GM20000 (cell line): ENCODE results near the gene RPL31.

ENCODE experiments used
- DNase-seq: peaks from one replicate; pipeline ENCODE4 v3.0.0; 2012; ENCODE audit warnings: low spot score
- CTCF ChIP-seq: IDR thresholded peaks from 2 replicates; pipeline ENCODE4 v1.5.1; 2012; ENCODE audit warnings: mild to moderate bottlenecking, control low read depth; ENCODE audit errors: extremely low read depth, missing control alignments

The RPL31 gene

GRCh38 chr2:101027852-101028251, 25.8 kb downstream of the RPL31 start:
- no peak for DNase-seq
- TF ChIP-seq CTCF, result no peak

GRCh38 chr2:101030866-101031554, 28.9 kb downstream of the RPL31 start:
- no peak for TF ChIP-seq CTCF
- DNase-seq, result no peak

GRCh38 chr2:101032084-101032776, 30.1 kb downstream of the RPL31 start:
- no peak for TF ChIP-seq CTCF
- DNase-seq, result no peak

GRCh38 chr2:101036562-101036961, 34.5 kb downstream of the RPL31 start:
- TF ChIP-seq CTCF, result peak; percentile 46
- DNase-seq, result peak; percentile 55

GRCh38 chr2:101037161-101037755, 35.2 kb downstream of the RPL31 start:
- no peak for DNase-seq
- no peak for TF ChIP-seq CTCF

- TF ChIP-seq CTCF, result peak; percentile 44
- DNase-seq, result no peak
Observed at GRCh38 chr2:101038455-101039255, 36.6 kb downstream of the RPL31 start.
